Thoracic aorta (tissue), 2 donors: ENCODE data around the gene TMEM179. TPM values are rescaled to one million over a fixed set of nuclear protein-coding genes. Genes with fewer than 3 reads are reported as not detected.
"Not testable (repeated sequence)": the region's sequence is repeated elsewhere in the genome, so short reads cannot be mapped to it uniquely, and the experiment has no call there.

Experiments used
- ATAC-seq: fragments of 150-250 bp; one replicate; pipeline ENCODE4 v1.8.0; 2017; ENCODE audit warnings: low read depth; ENCODE audit not compliant: insufficient number of reproducible peaks, low FRiP score
- DNase-seq: peaks from one replicate; pipeline ENCODE4 v3.0.0-alpha.2; 2020; ENCODE audit warnings: low spot score
- H3K27ac ChIP-seq, 2 donors: fragments of 200-600 bp; sonication (generic); 1 replicate in 1 of 2; 2 replicates in 1 of 2; pipeline ENCODE4 v1.5.1; 2016; ENCODE audit warnings: mild to moderate bottlenecking in 2 of 2, moderate library complexity in 2 of 2
- H3K27me3 ChIP-seq: fragments of 200-600 bp; sonication (generic); replicated peaks from 2 replicates; pipeline ENCODE4 v1.6.0; 2016; ENCODE audit warnings: mild to moderate bottlenecking; ENCODE audit not compliant: insufficient read depth
- H3K36me3 ChIP-seq: fragments of 200-600 bp; sonication (generic); one replicate; pipeline ENCODE4 v1.5.1; 2016
- H3K4me1 ChIP-seq, 2 donors: fragments of 200-600 bp; sonication (generic); 1 replicate in 1 of 2; 2 replicates in 1 of 2; pipeline versions ENCODE4 v1.5.1 to v1.6.0; 2016; ENCODE audit warnings: low read depth in 2 of 2, mild to moderate bottlenecking in 1 of 2; ENCODE audit not compliant: control insufficient read depth in 1 of 2
- H3K4me3 ChIP-seq: fragments of 200-600 bp; sonication (generic); 2 replicates; pipeline ENCODE4 v1.5.1; 2016; ENCODE audit warnings: mild to moderate bottlenecking
- H3K9me3 ChIP-seq: fragments of 200-600 bp; sonication (generic); 2 replicates; pipeline ENCODE4 v1.5.1; 2016
- total RNA-seq, 2 donors: library from RNA; depleted of rRNA; stranded (reverse); fragments of >200 nt; gene quantifications; one replicate each; pipeline versions ENCODE4 v1.1.0 to v1.2.3, GENCODE V29; 2016
- TF ChIP-seq, protein P1 (sequence below): fragments of 200-600 bp; sonication (generic); IDR thresholded peaks from one replicate; pipeline ENCODE4 v1.5.1; 2019; ENCODE audit warnings: antibody characterized with exemption

The TMEM179 gene
- total RNA-seq, 2 donors from 2014 or later = not detected

DNA sequence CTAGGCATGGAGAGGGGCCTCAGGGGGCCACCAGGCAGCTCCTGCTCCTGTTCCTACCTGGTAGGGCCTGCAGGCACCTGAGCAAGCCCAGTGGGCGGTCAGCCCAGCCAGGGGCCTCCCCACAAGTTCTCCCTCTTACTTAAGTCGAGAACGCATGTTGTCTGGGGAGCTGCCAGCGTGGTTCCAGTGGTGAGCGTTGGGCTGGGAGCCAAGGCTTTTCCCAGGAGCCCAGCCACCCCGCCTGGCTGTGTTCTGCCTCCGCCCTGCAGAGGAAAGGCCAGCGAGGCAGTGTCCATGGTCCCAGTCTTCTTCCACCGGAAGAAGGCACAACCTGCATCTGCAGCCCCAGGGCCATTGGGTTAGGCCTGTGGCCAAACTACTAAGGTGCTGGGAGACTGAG, 23.6 kb downstream of the TMEM179 start:
- Histone ChIP-seq H3K9me3 (no peaks in the 10 kb centered on the region), H3K4me3 (no peak overlapping the region), H3K36me3 (no peaks in the 10 kb centered on the region), H3K27ac (peak overlapping the region; percentile 3 to 16), H3K4me1 (peaks cover 39 to 83% of the 10 kb centered on the region in 2 donors), H3K27me3 (no peaks in the 10 kb centered on the region)
- TF ChIP-seq, protein P1, sequence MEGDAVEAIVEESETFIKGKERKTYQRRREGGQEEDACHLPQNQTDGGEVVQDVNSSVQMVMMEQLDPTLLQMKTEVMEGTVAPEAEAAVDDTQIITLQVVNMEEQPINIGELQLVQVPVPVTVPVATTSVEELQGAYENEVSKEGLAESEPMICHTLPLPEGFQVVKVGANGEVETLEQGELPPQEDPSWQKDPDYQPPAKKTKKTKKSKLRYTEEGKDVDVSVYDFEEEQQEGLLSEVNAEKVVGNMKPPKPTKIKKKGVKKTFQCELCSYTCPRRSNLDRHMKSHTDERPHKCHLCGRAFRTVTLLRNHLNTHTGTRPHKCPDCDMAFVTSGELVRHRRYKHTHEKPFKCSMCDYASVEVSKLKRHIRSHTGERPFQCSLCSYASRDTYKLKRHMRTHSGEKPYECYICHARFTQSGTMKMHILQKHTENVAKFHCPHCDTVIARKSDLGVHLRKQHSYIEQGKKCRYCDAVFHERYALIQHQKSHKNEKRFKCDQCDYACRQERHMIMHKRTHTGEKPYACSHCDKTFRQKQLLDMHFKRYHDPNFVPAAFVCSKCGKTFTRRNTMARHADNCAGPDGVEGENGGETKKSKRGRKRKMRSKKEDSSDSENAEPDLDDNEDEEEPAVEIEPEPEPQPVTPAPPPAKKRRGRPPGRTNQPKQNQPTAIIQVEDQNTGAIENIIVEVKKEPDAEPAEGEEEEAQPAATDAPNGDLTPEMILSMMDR = no peak
- DNase-seq = no peak
- no peak for ATAC-seq

DNA sequence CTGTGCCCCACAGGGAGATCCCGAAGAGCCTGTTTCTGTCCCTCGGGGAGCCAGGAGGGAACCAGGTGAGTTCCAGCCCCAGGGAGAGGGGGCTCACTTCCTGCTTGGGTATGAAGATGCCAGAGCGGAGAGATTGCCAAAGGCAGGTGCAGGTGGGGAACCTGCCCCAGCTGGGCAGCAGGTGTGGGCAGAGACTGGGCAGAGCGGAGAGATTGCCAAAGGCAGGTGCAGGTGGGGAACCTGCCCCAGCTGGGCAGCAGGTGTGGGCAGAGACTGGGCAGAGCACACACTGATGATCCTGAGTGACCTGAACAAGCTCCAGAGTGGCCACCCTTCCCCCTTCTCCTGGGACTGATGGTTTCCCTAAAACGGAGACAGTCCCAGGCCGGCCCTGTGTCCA, 24.6 kb downstream of the TMEM179 start:
- not testable (repeated sequence) for H3K9me3 ChIP-seq, H3K27me3 ChIP-seq, DNase-seq, H3K27ac ChIP-seq, H3K36me3 ChIP-seq, ATAC-seq
- Histone ChIP-seq H3K4me3 (peak overlapping the region; percentile 31), H3K4me1 (peaks cover 39 to 73% of the 10 kb centered on the region in 2 donors)

DNA sequence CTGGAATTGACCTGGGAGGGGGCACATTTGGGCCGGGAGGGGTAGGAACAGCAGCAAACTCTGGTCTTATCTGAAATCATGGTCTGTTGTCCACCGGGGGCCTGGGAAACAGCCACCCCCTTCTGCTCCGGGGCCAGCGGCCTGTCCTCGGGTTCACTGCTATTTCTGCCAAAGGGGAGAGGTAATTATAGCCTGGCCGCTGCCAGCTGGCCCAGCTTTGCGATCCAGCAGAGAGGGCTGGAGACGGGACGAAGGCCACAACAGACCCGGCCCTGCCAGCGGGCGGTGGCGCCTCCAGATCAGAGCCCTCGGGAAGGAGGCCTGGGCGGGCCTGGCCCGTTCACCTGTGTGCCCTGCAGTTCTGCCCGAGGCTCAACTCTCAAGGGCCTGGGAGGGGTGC, 25.1 kb downstream of the TMEM179 start, which contains the start of gene C14orf180:
Gene C14orf180 (plus strand): TSS at position 258 of the 400 bp plus-strand sequence. CDS start 6,667 bp downstream, outside the sequence.
- peaks cover 39 to 70% of the 10 kb centered on the region in 2 donors for H3K4me1 ChIP-seq
- no peaks in the 10 kb centered on the region for H3K36me3 ChIP-seq
- ATAC-seq (no peak), DNase-seq (no peak)
- peak within 1 kb of the TSS; percentile 31 for H3K4me3 ChIP-seq
- no peaks in the 10 kb centered on the region for H3K27me3 ChIP-seq
- peak within 1 kb of the TSS in 1 of 2 donors; percentile 3 for H3K27ac ChIP-seq
- no peaks in the 10 kb centered on the region for H3K9me3 ChIP-seq
- TF ChIP-seq, protein P1 = no peak

DNA sequence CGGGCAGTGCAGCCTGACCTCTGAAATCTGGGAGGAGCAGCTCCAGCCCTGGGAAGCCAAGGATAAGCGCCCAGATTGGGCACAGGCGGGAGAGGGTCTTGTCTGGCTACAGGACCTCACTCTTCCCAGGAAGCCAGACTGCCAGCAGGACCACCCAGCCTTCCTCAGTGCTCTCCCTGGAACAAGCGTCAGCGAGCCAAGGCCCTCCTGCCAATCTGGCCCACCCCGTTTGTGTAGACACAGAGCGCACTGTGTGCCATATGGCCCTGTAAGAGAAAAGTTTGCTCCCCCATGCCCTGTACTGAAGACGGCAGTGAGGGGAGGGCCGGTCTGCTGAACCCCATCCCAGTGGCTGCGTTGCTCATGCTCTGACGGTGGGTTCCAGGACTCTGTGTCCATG, 26.3 kb downstream of the TMEM179 start:
- H3K27ac ChIP-seq = no peak overlapping the region
- TF ChIP-seq, protein P1 = no peak
- DNase-seq = no peak
- no peaks in the 10 kb centered on the region for H3K36me3 ChIP-seq
- H3K9me3 ChIP-seq = no peaks in the 10 kb centered on the region
- no peaks in the 10 kb centered on the region for H3K27me3 ChIP-seq
- peaks cover 39 to 60% of the 10 kb centered on the region in 2 donors for H3K4me1 ChIP-seq
- ATAC-seq = no peak
- no peak overlapping the region for H3K4me3 ChIP-seq

DNA sequence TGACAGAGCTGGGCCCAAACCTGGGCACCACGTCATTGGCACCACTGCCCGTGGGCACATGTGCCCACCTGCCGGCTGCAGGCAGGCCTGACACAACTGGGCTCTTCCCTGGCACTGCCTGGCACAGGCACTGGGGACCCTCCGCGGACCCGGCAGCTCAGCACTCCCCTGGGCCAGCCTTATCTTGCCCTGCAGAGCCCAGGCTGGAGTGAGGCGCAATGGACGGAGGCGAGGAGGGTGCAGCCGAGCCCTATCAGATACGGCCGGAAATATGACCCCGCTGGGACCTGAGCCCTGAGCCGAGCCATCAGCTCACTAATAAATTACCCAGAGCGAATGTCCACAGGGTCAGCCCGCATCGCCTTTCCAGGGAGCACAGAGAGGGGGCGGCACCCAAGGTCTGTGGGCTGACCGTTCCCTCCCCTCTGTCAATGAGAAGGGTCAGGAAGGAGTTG, 26.7 kb downstream of the TMEM179 start:
- Histone ChIP-seq H3K27ac (no peak overlapping the region), H3K4me1 (peaks cover 37 to 55% of the 10 kb centered on the region in 2 donors), H3K9me3 (no peaks in the 10 kb centered on the region), H3K27me3 (no peaks in the 10 kb centered on the region), H3K36me3 (no peaks in the 10 kb centered on the region), H3K4me3 (no peak overlapping the region)
- ATAC-seq (no peak), DNase-seq (no peak)
- TF ChIP-seq, protein P1 = no peak

DNA sequence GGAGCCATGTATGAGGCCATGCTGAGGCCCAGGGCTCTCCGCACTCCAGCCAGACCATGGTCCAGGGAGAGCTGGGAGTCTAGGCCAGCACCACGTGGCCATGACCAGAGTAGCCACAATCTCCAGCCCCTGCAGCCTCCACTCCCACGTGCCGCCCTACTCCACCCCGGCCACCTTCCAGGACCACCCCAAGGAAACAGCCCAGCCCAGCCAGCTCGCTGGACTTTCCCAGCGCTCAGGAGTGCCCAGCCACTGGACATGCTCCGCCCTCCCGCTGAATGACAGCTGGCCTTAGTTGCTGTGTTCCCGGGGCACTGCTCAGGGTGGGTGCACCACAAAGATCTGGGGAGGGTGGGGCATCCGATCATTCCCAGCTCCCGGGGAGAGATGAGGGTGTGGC, 27.1 kb downstream of the TMEM179 start:
- Histone ChIP-seq H3K36me3 (no peaks in the 10 kb centered on the region), H3K9me3 (no peaks in the 10 kb centered on the region), H3K27ac (no peak overlapping the region), H3K27me3 (no peaks in the 10 kb centered on the region), H3K4me1 (peaks cover 33 to 51% of the 10 kb centered on the region in 2 donors), H3K4me3 (no peak overlapping the region)
- no peak for ATAC-seq
- TF ChIP-seq, protein P1 = no peak
- DNase-seq = no peak
